ENCODE measurements around the gene MEGF11.
"Not testable (repeated sequence)": the region's sequence is repeated elsewhere in the genome, so short reads cannot be mapped to it uniquely, and the experiment has no call there.

MEGF11 gene

DNA sequence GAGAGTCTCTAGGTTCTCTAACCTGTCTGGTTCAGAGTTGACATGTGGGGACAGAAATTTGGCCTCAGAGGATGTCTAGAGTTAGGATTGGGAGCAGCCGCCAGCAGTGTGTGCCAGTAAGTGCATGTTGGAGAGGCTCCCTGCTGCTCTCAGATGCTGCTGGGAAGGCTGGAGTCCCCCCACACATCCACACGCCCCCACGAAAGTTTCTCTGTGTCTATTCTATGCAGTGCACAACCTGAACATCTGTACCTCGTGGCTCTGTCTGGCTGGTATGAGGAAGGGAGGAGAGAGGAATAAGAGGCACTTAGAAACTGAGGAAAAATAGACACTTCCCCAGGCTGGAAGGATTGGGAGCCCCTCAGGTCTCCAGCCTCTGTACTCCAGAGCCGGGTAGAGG is 252.5 kb downstream of the MEGF11 start:
- no peak for DNase-seq (ENCODE audit: low spot score)

DNA sequence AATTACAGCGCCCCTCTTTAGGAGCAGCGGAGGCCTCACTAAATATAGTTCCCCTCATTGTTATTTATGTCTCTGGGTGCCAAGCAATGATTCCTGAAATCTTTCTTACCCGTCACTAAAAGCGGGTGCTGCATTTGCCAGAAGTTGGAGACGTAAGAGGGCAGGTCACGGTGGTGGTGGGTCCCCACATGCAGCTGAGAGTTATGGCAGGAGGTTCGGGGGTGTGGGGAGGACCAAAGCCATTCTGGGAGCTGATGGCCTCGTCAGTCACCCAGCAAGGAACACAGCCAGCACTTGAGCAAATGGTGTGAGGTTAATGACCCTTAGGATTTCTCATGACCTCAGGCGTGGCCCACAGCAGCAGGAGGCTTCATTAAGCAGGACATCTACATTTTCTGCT is 255.1 kb downstream of the MEGF11 start:
- DNase-seq (ENCODE audit: low spot score) = no peak

DNA sequence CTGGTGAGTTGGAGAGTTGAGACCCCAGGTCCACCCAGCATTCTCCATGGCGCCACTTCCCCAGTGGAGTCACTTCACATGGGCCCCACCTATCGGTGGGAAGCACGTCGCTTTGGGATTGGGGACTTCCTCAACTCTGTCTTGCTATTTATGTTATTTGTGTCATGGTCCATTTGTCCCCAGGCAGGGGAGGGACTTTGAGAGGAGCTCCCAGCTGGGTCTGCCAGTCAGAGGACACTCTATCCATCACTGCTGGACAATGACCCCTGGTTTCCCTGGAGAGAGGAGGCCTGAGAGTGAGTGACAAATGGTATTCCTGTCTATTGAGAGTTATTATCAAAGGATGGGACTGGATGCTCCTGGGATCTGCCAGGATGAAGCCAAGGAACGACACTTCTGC is 256.6 kb downstream of the MEGF11 start:
- no peak for DNase-seq (ENCODE audit: low spot score)

DNA sequence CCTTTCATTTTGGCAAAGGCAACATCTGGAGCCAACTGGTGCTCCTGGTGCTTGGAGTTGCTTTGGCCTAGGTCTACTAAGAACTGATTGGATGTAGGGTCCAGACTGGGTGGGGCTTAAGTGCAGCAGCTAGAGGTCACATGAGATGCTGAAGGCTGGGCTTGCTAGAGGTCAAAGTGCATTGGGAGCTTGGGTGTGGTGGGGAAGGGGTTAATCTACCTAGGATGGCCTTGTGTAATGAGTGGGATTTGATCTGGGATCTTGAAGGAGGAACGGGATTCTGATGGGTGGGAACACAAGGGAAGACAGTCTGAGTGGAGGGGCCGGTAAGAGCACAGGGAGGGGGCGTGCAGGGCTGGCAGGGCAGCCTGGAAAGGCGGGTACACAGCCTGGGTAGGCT is 258.7 kb downstream of the MEGF11 start:
- DNase-seq (ENCODE audit: low spot score) = no peak

DNA sequence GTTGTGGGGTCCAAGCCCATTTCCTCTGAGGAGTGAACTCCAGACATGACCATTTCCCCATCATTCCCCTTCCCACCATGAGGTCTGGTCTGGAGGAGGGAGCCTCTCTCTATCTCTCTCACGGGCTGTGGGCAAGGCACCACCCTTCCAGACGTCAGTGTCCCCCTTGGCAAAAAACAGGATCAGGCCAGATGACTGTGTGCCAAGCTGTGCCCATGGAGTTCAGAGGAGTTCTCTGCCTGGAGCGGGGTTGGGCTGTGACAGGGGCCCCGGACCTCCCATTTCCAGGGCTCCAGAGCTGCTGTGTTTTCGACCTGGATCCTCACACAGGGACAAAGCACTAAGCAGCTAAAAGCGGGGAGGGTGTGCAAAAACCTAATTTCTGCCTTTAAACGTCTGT is 259.8 kb downstream of the MEGF11 start:
- no peak for DNase-seq (ENCODE audit: low spot score)

DNA sequence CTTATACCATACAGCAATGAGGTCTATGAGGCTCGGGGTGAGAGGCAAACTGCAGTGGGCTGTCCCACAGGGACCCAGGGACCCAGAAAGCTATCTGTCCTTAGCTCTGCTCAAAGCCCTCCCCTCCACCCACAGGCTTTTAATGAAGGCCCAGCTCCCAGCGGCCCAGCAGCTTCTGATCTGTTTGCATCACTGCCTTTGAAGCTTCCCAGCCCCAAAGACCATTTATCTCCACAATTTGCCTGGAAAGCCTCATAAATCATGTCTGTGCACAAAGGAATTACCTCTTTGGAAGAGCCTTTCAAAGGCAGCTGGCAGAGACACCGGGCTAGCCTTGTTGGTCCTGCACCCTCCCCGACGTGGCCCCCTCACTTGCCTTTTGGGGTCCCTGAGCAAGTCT is 260.3 kb downstream of the MEGF11 start:
- DNase-seq (ENCODE audit: low spot score) = no peak

DNA sequence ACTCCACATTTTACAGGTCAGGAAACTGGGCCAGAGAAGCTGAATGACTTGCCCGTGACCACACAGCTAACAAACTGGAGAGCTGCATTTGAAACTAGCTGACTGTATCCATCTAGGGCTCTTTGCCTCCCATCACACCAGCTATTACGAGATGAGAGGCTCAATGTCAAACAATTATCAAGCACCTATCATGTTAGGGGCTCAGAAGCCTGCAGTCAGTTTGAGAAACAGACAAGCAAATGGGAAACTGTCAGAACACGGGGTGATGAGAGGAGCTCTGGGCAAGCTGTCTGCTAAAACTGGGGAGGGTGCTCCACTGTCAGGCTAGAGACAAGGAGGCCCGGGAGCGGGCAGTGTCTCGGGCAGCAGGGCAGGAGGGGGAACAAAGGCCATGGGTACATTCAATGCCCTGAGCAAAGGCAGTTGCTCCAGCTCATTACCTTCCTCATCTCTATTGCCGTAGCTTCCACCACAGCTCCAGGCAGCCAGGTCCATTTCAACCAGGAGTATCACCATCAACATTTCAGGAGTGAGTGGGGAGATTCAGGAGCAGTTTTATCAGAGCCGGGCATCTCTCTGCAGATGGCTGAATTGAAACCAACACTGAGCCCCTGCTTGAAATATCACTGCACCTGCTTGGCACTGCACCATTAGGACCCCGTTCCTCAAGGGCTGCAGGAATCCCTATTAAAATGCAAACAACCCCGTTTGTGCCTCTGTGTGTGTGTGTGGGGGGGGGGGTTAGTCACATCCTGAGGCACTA is 261.6 kb downstream of the MEGF11 start:
- DNase-seq (ENCODE audit: low spot score) = no peak

DNA sequence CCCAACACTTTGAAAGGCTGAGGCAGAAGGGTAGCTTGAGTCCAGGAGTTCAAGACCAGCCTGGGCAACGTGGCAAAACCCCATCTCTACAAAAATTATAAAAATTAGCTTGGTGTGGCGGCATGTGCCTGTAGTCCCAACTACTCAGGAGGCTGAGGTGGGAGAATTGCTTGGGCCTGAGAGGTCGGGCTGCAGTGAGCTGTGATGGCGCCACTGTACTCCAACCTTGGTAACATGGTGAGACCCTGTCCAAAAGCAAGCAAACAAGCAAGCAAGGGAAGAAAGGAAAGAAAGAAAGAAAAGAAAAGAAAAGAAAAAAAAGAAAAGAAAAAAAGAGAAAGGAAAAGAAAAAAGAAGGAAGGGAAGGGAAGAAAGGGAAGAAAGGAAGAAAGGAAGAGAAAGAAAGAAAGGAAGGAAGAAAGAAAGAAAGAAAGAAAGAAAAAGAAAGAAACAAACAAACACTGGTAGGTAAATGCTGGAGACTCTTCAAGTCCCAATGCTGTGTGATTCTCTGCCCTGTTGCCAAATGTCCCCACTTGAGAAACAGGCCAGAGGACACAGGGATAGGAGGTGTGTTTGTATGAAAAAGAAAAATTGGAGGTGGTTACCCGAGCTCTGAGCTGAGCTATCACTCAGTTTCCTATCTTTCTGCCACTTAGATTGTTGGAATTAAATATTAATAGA is 263.1 kb downstream of the MEGF11 start:
- no peak for DNase-seq (ENCODE audit: low spot score)

DNA sequence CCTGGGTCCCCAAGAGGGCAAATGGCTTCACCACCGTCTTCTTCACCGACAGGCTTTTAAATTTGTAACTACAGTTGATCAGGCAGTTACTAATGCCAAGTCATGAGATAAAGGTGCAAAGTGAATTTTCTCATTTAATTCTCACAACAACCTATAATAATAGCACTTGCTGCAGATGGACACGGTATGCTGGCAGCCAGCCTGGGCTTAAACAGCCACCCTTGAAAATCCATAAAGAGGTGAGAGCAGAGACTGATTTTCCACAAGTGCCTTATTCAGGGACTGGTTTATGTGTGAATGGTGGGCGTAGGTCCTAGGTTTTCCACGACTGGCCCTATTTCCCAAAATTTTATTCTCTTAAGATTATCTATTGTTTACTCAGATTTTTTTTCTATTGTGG is 266.4 kb downstream of the MEGF11 start:
- no peak for DNase-seq (ENCODE audit: low spot score)

DNA sequence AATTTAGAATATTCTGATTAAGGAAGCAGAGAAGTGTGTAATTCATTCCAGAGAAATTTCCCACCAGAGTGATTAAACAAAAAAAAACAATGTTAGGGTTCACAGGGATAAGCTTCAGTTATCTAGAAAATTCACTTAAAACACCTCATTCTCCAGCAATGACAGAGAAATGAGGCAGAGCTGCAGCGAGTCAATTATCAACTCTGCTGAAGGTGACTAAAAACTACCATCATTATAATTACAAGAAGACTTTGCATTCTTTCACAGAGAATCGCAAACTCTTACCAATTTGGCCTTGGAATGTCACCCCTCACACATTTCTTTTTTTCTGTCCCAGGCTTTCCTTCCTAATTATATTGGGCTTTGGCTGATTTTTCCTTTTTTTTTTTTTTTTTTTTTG is 267.1 kb downstream of the MEGF11 start:
- no peak for DNase-seq (ENCODE audit: low spot score)

DNA sequence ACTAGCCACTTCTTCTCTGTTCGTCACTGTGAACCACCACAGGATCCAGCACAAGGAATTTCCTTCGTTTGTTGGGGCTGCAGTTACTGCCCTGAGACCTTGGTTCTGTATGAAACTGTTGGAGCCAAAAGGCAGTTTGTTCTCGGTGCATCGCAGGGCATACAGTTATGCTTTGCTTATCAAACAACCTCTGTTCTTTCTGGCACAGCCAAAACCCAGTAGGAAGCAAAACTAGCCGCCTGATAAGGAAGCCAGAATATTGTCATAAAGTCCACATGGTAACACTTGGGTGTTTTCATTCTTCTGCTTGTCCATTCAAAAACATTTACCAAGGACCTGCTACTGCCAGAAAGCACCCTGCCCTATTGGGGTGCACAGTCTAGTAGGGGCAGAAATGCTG is 268.2 kb downstream of the MEGF11 start:
- no peak for DNase-seq (ENCODE audit: low spot score)

DNA sequence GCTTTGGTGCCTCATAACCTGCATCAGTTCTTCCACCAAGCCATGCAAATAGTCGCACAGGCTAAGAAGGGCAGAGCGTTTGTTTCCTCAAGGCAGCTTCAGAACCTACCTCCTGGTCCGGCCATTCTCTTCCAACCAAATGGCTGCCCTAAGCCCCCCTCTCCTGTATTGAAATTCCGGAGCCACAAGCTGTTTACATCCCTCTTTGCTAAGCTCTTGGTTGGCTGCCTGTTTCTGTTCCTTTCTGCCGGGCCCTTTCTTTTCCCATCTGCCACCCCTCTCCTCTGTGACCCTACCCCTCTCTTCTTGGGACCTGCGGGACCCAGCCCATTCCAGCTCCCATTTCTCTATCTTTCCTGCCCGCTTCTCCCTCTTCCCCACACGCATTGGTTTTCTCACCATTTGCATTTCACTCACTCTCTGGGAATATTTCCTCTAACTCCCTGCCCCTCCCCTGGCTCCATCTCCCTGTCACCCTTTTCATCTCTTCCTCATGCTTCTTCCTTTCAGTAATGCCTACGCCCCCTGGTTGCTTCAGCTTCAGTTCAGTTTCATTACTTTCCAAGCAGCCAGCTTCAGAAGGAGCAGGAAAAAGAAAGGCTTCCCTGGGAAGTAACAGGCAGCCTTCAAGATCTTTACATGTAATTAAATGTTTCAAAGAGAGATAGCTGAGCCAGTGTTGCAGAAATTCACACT is 270.8 kb downstream of the MEGF11 start:
- DNase-seq (ENCODE audit: low spot score) = no peak

DNA sequence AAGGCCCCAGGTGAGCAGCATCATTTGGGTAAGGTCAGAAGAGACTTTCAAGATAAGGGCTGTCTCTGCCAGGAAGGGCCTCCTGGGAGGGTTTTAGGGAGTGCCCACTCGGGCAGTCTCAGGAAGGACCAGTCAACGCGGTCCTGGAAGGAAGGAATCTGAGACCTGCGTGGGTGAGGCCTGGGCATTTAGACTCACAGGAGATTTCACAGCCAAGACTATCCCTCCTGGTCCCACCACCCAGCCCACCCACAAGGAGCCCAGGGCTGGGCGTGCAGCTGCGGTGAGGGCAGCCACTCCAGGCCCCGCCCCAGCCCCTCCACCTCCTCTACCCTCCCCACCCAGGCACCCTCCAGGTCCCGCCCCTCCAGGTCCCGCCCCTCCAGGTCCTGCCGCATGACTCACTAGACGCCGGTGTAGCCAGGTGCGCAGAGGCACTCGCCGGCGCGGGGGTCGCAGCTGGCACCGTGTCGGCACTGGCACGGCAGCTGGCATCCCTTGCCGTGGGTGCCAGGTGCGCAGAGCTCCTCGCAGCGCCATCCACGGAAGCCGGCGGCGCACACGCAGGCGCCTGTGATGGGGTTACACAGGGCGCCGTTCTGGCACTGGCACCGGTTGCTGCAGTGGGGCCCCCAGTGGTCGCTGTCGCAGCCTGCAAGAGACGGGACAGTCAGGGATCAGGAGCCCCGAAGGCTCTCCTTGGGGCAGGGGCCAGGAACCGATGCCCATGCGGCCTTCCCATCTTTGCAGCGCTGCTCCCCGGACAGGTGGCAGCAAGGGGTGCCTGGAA is 271.5 kb downstream of the MEGF11 start:
- peak; percentile 31 for DNase-seq (ENCODE audit: low spot score)

DNA sequence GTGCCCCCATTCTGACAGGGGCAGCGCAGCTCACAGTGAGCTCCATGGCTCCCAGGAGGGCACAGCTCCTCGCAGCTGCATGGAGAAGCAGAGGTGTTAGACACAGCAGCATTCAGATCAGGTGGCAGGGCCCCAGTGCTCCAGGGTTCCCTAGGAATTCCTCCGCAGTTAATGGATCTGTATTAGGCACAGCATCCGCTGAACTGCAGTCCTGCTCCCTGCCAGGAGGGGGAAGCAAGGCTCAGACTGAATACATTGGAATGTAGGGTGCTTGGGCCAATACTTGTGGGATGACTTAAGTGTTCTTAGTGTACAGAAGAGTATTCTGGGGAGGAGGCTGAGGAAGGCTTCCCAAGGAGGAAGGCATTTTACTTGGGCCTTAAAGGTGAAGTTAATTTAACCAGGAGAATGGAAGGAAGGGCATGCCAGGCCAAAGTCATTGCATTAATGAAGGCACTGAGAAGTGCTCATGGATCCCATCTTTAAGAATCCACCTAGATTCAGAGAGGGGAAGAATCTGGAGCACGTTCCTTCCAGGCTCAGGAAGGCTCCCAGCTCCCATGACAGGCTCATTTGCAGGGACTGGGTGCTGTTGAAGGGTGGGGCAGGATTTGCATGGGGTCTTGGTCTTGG is 272.6 kb downstream of the MEGF11 start:
- DNase-seq (ENCODE audit: low spot score) = no peak

DNA sequence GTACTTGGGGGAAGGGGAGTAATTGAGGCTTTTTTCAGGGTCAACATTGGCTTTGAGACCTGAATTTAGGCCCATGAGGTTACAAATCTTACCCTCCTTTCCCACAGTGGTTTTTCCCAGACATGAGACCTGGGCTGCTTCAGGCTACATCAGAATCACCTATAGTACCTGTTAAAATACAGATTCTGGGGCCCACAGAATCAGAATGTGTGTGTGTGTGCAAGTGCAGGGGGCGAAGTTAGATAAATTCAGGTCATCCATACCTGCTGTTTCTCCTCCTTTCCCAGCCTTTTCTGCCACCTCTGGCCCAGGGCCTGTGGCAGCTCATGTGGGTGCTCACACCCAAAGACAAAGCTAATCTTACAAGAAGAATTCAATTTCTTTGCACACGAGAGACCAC is 273.7 kb downstream of the MEGF11 start:
- no peak for DNase-seq (ENCODE audit: low spot score)

DNA sequence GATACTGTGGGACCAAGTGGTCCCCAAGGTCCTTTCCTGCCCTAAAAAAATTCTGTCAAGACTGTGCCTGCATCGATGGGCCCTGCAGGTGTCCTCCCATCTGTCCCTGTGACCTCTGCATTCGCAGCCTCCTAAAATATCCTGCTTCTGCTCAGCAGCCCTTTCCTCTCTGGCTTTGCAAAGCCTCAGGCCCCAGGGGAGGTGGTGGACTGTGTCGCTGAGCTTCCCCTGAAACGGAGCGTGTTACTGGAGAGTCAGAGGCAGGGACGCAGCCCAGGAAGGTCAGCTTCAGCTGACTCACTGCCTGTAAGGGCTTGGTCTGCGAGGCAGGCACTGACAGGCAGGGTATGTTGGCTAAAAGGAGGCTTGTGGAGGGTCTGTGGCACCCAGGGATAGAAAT is 274.2 kb downstream of the MEGF11 start:
- no peak for DNase-seq (ENCODE audit: low spot score)

DNA sequence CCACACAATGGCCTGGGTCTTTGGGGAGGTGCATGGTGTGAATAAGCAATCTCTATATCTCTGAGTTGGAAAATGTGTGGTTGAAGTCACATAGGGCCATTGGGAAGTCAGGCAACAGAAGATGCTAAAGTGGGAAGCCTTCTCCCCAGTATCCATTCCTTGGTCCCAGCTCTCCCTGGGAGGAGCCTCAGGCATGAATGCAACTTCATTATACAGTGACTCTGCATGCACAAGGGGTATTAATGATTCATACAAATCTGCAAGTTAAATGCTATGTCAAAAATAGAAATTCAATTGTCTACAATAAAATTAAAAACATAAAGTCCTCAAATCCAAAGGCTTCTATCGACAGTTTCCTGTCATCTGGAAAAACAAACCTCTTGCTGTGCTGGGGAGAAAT is 275.4 kb downstream of the MEGF11 start:
- no peak for DNase-seq (ENCODE audit: low spot score)

DNA sequence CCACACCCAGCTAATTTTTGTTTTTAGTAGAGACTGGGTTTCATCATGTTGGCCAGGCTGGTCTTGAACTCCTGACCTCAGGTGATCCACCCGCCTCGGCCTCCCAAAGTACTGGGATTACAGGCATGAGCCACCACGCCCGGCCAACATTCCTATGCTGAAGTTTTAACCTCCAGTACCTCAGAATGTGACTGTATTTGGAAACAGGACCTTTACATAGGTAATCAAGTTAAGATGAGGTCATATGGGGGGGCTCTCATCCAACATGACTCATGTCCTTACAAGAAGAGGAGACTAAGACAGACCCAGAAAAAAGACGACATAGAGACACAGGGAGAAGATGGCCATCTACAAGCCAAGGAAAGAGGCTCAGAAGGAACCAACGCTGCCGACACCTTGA is 277.4 kb downstream of the MEGF11 start:
- not testable (repeated sequence) for DNase-seq (ENCODE audit: low spot score)

DNA sequence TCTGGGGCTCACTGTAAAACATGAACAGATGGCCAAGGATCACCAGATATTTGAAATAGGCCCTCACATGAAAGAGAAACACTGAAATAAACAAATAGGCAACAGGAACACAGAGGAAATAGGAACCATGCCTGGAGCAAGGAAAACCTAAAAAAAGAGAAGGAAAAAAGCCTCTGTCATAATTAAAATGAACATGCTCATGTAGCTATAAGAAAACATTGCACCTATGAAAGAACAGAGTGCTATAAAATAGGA is 281.9 kb downstream of the MEGF11 start:
- no peak for DNase-seq (ENCODE audit: low spot score)

DNA sequence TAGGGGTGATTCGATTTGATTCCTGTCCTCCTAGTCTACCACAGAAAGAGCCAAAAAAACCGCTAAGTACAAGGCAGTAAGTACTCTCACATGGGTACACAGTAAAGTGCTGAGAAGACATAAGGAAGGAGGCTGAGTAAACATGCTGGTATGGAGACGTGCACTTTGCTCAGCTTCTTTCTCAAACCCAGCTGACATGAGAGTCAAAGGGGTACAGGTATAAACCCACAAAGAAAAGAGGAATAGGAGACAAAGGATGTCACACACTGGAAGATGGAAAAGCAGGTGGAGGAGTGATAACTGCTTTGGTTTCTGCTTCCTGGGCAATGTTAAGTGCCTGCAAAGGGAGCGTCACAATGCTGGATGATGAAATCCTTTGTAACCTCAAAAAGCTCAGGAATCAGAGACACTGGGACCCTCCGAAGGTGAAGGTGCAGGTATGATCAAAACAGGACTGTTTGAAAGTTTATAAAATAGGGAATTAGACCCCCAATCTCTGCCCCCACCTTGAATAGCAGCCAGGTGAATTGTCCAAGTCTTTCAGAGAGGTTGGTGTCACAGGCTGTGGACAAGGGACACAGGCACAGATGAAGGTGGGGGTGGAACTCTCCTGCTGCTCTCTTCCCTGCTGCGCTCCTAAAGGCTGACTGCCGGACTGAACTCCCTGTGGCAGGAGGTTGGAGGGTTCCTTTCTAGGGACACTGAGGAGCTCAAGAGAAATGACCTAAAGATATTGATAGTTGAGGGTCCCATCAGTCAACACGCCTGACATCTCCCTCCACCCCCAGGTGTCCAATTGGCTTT is 282.4 kb downstream of the MEGF11 start:
- DNase-seq (ENCODE audit: low spot score) = no peak
